ENCODE measurements around the gene WBP1L. TPM values are rescaled to one million over a fixed set of nuclear protein-coding genes. Genes with fewer than 3 reads are reported as not detected.
A peak's percentile ranks its signal among the peaks of the same experiment; 100 is the strongest.

WBP1L gene
- total and polyA plus RNA-seq, 8 donors, result 15.1 to 140 (median 30.5) TPM

DNA sequence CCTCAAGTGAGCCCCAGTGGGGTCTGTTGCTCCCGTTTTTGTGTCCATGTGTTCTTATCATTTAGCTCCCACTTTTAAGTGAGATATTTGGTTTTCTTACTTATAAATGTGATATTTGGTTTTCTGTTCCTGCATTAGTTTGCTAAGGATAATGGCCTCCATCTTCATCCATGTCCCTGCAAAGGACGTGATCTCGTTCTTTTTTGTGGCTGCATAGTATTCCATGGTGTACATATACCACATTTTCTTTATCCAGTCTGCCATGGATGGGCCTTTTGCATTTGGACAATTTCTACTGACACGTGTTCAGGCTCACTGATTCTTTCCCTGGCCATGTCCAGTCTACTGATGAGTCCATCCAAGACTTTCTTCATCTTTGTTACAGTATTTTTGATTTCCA, 19.8 kb upstream of the WBP1L start:
- H3K4me1 ChIP-seq, result peaks cover 0 to 3% (median under 1%) of the 10 kb centered on the region in 4 donors
- no peak for TF ChIP-seq POLR2AphosphoS5 (IDR thresholded peaks at IDR 0.05)
- TF ChIP-seq, protein P1, sequence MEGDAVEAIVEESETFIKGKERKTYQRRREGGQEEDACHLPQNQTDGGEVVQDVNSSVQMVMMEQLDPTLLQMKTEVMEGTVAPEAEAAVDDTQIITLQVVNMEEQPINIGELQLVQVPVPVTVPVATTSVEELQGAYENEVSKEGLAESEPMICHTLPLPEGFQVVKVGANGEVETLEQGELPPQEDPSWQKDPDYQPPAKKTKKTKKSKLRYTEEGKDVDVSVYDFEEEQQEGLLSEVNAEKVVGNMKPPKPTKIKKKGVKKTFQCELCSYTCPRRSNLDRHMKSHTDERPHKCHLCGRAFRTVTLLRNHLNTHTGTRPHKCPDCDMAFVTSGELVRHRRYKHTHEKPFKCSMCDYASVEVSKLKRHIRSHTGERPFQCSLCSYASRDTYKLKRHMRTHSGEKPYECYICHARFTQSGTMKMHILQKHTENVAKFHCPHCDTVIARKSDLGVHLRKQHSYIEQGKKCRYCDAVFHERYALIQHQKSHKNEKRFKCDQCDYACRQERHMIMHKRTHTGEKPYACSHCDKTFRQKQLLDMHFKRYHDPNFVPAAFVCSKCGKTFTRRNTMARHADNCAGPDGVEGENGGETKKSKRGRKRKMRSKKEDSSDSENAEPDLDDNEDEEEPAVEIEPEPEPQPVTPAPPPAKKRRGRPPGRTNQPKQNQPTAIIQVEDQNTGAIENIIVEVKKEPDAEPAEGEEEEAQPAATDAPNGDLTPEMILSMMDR (IDR thresholded peaks at IDR 0.05), result no peak
- TF ChIP-seq POLR2A (IDR thresholded peaks at IDR 0.05), result no peak
- TF ChIP-seq EP300 (IDR thresholded peaks at IDR 0.05), result no peak
- peaks cover 2 to 28% (median 24%) of the 10 kb centered on the region in 4 donors for H3K36me3 ChIP-seq
- intact Hi-C loops (cut with DNase I; ENCODE audit: low total_unique reads), result no loop called here
- no peak overlapping the region for H3K4me3 ChIP-seq
- H3K27me3 ChIP-seq, result no peaks in the 10 kb centered on the region
- no peak overlapping the region for H3K27ac ChIP-seq
- 96 to 99% (median 98%) methylated on average over 4 of the region's 4 CpGs for WGBS, 5 donors
- DNase-seq, result no peak
- no peaks in the 10 kb centered on the region for H3K9me3 ChIP-seq

DNA sequence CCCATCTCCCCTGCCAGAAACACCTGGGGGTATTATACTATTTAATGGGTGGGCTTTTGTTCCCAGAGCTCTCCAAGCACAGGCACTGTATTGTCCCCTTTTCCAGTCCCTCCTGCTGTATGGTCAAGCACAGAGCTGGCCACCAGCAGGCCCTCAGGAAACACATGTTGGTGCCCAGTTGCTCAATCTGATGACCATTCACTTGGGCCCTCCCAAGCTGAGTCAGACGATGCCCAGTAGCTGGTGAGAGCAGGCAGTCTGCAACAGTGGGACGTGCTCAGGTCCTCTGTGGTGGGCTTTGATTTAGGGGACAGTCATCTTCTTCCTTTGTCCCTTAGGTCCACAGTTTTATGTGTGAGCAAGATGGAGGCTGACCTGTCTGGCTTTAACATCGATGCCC, 17.5 kb upstream of the WBP1L start:
- intact Hi-C loops (cut with DNase I; ENCODE audit: low total_unique reads), result no loop called here
- no peak for TF ChIP-seq POLR2AphosphoS5 (IDR thresholded peaks at IDR 0.05)
- TF ChIP-seq EP300 (IDR thresholded peaks at IDR 0.05), result no peak
- no peak for TF ChIP-seq POLR2A (IDR thresholded peaks at IDR 0.05)
- TF ChIP-seq, protein P1 (IDR thresholded peaks at IDR 0.05), result no peak
- H3K9me3 ChIP-seq, result no peaks in the 10 kb centered on the region
- H3K36me3 ChIP-seq, result peaks cover 2 to 45% (median 31%) of the 10 kb centered on the region in 4 donors
- 57 to 100% (median 69%) methylated on average over 2 to 3 of the region's 3 CpGs for WGBS, 5 donors
- H3K4me1 ChIP-seq, result peaks cover 0 to 10% (median 8%) of the 10 kb centered on the region in 4 donors
- H3K27ac ChIP-seq, result no peak overlapping the region
- H3K4me3 ChIP-seq, result no peak overlapping the region
- no peak for DNase-seq
- H3K27me3 ChIP-seq, result no peaks in the 10 kb centered on the region

DNA sequence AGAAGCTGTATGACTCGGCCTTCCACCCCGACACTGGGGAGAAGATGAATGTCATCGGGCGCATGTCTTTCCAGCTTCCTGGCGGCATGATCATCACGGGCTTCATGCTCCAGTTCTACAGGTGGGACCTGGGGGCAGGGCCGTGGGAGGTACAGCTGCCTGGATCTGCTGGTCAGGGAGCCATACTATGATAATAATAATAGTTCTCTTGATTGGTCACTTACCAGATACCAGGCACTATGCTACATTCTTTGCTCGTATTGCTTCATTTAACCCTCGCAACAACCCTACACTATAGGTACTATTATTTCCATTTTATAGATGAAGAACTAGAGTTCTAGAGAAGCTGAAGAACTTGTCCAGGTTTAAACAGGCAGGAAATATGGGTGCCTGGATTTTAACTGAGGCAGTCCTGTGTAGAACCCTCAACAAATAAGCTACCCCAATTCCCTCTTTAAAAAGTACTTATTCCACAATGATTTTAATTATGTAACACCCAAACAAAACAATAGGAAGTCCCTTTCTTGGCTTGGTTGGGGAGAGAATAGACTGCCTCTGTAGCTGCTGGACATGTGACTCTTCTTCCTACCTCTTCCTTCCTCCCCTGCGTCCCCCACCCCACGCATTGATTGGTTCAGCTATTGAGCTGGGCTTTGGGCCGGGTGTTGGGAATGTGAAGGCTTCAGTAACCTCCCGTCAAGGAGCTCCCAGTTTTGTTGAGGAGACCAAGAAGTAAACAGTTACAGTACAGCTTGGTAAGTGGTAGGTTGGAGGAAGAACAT, 16.5 kb upstream of the WBP1L start:
- Histone ChIP-seq H3K27me3 (no peaks in the 10 kb centered on the region), H3K27ac (no peak overlapping the region), H3K4me3 (no peak overlapping the region), H3K4me1 (peaks cover 0 to 10% (median 8%) of the 10 kb centered on the region in 4 donors), H3K9me3 (no peaks in the 10 kb centered on the region), H3K36me3 (peaks cover 2 to 52% (median 35%) of the 10 kb centered on the region in 4 donors)
- no peak for TF ChIP-seq POLR2AphosphoS5 (IDR thresholded peaks at IDR 0.05)
- TF ChIP-seq, protein P1 (IDR thresholded peaks at IDR 0.05), result no peak
- no peak for TF ChIP-seq POLR2A (IDR thresholded peaks at IDR 0.05)
- intact Hi-C loops (cut with DNase I; ENCODE audit: low total_unique reads), result no loop called here
- DNase-seq, result no peak
- WGBS, 5 donors, result 74 to 79% (median 76%) methylated on average over 9 to 13 of the region's 13 CpGs

DNA sequence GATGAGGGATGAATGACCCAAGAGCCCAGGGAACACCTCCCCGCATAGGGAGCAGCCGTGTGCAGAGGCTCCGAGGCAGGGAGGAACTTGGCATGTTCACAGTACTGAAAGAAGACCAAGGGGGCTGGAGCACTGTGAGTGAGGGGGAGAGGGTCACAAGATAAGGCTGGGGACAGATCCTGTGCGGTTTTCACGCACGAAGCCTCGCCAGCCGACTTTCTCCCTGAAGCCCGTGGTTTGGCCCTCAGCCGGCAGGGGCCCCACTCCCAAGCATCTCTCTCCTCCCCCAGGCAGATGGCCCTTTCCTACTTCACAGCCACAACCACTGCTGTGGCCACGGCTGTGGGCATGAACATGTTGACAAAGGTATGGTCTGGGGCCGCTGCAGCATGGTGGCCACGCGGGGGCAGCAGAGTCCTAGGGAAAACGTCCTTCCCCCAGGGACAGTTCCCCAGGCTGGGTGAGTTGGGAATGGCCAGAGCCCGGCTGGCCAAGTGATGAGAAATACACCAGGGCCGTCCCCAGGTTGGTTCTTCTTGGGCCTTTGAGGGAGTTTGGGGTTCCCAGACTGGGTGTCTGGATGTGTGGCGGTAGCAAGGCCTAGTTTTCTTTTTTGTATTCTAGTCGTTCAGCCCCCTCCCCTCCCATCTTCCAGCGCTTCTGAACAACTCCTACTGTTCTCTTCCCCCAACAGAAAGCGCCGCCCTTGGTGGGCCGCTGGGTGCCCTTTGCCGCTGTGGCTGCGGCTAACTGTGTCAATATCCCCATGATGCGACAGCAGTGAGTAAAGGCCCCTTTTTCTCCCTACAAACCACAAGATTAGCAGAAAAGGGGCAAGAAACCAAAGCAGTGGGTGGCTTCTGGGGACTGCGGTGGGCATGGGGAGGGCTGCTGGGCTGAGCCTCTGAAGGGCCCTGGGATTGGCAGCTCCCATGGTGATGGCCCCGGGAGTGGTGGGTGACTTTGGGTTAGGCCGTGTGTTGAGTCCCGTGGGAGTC, 14.4 kb upstream of the WBP1L start:
- Histone ChIP-seq H3K4me3 (no peak overlapping the region), H3K4me1 (peaks cover 0 to 10% (median 8%) of the 10 kb centered on the region in 4 donors), H3K27me3 (no peaks in the 10 kb centered on the region), H3K36me3 (peaks cover 2 to 73% (median 55%) of the 10 kb centered on the region in 4 donors), H3K9me3 (no peaks in the 10 kb centered on the region), H3K27ac (peak overlapping the region in 1 of 5 donors; percentile 50)
- peak; percentile 89 to 93 for DNase-seq
- peak in 2 of 3 donors; percentile 23 to 61 for TF ChIP-seq POLR2AphosphoS5 (IDR thresholded peaks at IDR 0.05)
- no peak for TF ChIP-seq POLR2A (IDR thresholded peaks at IDR 0.05)
- TF ChIP-seq, protein P1 (IDR thresholded peaks at IDR 0.05), result peak in 6 of 7 experiments; percentile 50 to 94 (median 89)
- TF ChIP-seq EP300 (IDR thresholded peaks at IDR 0.05), result no peak
- 50 to 55% (median 51%) methylated on average over 28 to 30 of the region's 30 CpGs for WGBS, 5 donors
- intact Hi-C loops (cut with DNase I; ENCODE audit: low total_unique reads), result loop anchor here (5.0 to 10.0 kb wide), 2 partner anchors 95 to 173 kb away; no protein-coding TSS in a partner anchor

All from stomach (tissue), 9 donors.